ENCODE data around the gene PSMG1.
"Not testable (repeated sequence)": the region's sequence is repeated elsewhere in the genome, so short reads cannot be mapped to it uniquely, and the experiment has no call there.

The PSMG1 gene, protein sequence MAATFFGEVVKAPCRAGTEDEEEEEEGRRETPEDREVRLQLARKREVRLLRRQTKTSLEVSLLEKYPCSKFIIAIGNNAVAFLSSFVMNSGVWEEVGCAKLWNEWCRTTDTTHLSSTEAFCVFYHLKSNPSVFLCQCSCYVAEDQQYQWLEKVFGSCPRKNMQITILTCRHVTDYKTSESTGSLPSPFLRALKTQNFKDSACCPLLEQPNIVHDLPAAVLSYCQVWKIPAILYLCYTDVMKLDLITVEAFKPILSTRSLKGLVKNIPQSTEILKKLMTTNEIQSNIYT

DNA sequence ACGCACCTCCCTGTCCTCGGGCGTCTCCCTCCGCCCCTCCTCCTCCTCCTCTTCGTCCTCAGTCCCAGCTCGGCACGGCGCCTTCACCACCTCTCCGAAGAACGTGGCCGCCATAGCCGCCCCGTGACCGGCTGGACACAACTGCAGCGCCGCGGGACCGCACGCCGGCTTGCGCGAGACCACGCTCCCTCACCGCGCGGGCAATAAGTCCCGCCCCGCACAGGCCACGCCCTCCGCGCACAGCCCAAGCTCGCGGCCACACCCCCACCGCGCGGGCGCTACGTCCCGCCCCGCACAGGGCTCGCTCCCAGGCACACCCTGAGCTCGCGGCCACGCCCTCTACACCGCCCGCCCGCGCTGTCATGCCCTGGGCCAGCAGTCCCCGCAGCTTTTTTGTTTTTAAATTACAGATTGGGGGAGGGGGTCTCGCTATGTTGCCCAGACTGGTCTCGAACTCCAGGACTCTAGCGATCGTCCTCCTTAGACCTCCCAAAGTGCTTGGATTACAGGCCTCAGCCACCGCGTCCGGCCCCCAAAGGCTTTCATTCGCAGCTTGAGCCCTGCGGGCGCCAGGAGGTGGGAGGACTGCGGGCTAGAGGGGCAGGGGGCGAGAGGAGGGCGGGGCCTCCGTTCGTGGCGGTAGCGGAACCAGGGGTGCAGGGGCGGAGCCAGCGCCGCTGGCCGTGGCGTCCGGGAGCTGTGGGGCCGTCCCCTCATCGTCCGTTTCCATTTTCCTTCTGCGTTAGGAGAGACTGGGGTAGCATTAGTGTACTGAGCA, at the start of gene PSMG1:
Gene PSMG1 (minus strand): TSS at position 180 of the 778 bp plus-strand sequence. CDS start 66 bp downstream, at position 114.
- DNase-seq (ENCODE audit: low spot score) = peak; percentile 95

DNA sequence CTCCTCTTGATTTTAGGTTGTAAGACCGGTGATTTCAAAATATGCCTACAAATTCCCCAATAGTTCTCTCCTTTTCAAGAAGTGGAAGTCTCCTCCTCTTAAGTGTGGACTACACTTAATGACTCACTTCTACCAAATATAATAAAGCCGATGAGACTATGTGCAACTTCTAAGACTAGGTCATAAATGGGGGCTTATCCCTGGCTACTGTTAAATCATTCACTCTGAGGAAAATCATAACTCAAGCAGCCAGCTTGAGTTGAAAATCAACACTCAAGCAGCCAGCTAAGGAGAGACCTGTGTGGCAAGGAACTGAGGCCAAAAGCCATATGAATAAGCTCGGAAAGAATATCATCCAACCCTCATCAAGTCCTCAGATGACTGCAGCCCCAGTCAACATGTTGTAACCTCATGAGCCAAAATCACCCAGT, 49.6 kb upstream of the PSMG1 start:
- DNase-seq (ENCODE audit: low spot score) = no peak

DNA sequence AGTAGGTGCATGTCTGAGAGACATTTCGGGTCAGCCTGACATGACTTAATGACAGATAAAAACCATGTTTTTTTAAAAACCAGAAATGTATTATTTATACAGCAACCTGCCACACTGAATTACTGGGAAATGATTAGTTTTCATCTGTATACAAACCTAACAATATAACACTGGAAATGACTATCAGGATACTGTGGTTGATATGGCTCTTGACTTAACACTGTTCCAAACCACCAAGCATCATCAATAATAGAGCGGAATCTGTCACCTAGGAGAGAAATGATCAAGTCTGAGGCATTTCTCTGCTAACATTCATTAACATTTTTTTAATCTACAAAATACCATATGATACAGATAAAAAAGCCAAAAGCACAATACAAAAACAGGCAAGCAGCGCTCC, 41.7 kb upstream of the PSMG1 start:
- no peak for DNase-seq (ENCODE audit: low spot score)

DNA sequence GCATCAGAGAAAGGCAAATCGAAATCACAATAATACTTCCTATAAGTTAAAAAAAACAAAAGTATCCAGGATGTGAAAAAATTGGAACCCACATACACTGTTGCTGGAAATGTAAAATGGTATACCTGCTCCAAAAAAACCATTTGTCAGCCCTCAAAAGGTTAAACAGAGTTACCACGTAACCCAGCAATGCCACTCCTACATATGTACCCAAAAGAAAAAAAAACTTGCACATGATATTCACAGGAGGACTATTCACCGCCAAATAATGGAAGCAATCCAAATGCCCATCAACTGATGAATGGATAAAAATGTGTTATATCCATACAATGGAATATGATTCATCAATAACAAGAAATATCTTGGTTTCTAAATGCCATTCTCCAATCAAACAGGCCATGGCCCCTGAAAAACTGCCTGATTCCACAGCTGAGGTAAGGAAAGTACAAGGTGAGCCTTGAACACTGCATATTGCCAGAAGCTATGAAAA, 38.8 kb upstream of the PSMG1 start:
- no peak for DNase-seq (ENCODE audit: low spot score)

DNA sequence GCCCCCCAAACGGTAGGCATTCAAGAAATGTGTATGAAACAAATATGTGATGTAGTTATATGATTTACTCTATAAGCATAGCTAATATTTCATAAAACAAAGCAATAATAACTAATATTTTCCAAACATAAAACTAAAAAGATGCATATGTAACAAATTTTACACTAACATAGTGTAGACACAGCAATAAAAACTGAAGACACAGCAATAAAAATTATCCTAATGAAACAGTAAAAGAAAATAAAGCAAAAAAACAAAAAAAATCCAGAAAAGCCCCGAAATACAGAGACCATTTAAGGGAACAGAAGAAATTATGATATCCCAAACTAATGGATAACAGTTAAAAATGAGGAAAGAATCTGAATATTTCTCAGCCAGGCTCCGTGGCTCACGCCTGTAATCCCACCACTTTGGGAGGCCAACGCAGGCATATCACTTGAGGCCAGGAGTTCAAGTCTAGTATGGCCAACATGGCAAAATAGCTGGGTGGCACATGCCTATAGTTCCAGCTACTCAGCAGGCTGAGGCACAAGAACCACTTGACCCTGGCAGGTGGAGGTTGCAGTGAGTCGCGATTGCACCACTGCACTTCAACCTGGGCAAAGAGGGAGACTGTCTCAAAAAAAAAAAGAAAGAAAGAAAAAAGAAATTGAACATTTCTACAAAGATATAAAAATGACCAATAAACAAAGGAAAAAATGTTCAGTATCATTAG, 38.2 kb upstream of the PSMG1 start:
- no peak for DNase-seq (ENCODE audit: low spot score)

DNA sequence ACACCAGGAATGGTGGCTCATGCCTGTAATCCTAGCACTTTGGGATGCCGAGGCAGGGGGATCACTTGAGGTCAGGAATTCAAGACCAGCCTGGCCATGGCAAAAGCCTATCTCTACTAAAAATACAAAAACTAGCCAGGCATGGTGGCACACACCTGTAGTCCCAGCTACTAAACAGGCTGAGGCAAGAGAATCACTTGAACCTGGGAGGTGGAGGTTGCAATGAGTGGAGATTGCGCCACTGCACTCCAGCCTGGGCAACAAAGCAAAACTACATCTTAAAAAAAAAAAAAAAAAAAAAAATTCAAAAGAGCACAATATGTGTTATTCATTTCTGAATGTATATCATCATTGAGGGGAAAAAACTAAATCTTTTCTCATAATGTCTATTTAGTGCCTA, 37.6 kb upstream of the PSMG1 start:
- not testable (repeated sequence) for DNase-seq (ENCODE audit: low spot score)

DNA sequence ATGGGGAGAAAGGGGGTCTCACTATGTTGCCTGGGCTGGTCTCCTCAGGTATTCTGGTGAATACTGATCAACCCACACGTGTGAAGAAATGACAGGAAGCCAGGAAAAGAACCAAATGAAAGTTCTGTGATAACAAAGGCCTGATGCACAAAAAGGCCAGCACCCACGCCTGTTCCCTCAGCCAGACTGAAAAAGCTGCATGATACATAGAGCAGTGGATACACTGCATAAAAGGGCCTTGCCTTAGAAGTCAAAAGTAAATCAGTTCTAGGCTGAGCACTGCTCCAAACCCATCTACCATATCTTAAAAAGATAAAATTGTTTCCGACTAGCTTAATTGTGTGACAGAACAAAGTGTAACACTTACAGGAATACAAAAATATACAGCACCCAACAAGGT, 36.9 kb upstream of the PSMG1 start:
- DNase-seq (ENCODE audit: low spot score) = no peak

DNA sequence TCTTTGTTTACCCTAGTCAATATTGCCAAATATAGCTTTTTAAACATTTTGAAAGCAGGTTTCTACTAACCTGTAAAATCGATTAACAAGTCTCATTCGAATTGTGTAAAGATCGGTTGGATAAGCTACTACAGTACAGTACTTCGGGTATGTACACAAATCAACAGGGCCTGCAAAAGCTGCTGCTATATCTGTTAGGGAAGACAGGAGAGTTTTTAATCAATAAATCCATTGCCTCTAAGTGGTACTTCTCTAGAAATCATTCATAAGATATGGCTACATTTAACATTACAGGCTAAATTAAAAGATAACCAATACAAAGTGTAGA, 34.8 kb upstream of the PSMG1 start:
- DNase-seq (ENCODE audit: low spot score) = no peak

DNA sequence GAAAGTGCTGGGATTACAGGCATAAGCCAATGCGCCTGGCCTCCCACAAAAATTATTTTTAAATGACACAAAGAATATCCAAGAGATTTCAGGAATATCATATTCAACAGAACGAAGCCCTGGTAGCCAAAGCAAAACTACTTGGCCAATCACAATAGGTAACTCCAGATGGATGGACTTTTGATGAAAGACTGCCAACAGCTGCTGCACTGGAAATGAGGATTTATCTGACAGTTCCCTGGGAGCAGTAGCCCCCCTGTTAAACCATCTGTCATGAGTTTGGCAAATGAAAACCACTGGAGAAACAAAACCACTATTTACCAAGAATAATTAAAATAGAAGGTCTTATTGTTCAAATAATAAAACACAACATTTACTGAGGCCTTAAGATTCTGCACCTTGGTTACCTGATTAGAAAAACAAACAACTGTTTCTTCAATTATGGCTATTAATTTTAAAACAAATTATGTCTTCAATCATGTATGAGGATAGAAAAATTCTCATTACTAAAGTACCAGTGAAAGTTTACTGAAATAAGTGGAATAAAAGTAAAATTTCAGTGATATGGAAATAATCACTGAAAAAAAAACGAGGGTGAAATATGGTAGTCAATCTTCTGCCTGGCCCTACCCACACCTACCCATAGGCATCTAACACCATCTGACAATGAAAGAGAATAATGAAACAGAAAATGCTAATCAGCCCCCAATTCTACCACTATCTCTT, 34.3 kb upstream of the PSMG1 start:
- peak; percentile 53 for DNase-seq (ENCODE audit: low spot score)

DNA sequence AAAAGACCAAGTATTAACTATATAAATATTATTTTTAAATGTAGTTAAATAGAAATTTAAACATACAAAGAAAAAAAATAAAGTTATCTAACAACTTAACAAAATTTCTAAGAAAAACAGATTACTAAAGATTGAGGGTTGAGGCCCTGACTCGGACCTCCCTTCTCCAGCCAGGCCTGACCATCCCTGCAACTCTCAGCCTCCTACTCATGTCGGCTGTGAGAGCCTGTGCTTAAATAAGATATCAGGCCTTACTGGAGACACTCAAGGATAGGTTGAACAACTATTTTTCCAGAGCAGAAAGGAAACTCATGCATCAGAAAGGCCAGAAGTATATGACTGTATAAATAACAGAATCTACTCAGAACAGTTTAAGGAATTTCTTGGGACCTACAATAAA, 33.0 kb upstream of the PSMG1 start:
- no peak for DNase-seq (ENCODE audit: low spot score)

DNA sequence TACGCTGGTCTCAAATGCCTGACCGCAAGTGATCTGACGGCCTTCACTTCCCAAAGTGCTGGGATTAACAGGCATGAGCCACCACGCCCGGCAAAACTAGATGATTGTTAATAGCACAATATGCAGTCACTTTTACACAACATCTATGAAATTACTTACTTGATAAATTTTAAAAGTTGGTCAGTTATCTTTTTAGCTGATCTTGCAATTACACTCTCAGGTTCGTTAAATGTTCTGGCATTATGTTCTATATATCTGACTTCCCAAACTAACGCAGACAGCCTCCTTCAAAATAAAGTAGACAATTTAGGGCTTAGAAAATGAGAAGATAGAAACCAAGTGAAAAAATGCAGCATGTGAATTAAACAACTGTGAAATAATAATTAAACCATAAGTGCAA, 31.8 kb upstream of the PSMG1 start:
- DNase-seq (ENCODE audit: low spot score) = no peak

DNA sequence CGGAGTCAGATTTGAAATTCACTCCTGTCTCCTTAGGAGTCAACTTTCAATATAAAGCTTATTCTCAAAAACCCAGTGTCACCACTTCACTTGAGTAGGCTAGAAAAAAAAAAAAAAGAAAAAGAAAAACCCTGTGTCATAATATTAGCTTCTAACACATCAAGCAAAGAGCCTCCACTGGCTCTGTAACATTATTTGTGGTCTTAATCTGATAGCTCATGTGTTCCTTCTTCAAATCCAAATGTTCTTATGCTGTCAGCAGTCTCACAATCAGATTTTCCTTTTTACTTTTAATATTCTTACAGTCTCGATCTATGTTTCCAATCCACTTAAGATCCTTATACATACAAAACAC, 26.1 kb upstream of the PSMG1 start:
- DNase-seq (ENCODE audit: low spot score) = no peak

DNA sequence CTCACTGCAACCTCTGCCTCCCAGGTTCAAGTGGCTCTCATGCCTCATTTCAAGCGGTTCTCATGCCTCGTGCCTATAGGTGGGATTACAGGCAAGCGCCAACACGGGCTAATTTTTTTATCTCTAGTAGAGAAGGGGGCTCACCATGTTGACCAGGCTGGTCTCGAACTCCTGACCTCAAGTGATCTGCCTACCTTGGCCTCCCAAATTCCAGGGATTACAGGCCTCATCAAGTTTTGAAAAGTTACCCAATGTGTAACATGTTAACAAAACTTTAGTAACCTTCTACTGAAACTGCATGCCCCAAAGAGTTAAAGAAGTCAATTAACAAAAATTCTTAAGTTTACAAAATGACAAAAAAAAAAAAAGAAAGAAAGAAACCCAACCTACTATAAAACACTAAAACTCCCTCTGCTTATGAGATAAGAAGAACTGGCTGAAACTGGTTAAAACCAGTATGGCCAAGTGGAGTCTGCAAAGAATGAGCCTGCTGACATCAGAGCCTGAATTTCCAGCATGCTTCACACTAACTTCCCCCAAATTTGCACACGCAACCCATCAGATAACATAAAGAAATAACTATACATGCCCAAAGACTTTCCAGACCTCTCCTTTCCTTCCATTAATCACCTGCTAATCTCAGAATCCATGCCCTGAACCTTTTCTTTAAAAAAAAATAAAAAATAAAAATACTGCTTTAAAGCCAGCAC, 25.5 kb upstream of the PSMG1 start:
- no peak for DNase-seq (ENCODE audit: low spot score)

DNA sequence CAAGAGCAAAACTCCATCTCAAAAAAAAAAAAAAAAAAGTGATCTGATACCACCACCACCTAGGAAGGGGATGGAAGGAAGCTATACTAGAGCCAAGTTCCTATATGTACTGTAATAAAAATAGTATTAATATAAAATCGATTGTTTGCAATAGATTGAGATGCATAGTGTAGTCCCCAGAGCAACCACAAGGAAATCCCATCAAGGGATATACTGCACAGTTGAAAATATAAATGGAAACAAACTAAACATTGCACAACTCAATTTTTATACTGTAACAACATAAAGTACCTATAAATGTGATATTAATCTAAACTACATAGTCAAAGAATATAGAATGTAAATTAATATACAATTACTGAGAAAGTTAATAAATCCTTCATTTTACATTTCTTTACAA, 20.9 kb upstream of the PSMG1 start:
- no peak for DNase-seq (ENCODE audit: low spot score)

DNA sequence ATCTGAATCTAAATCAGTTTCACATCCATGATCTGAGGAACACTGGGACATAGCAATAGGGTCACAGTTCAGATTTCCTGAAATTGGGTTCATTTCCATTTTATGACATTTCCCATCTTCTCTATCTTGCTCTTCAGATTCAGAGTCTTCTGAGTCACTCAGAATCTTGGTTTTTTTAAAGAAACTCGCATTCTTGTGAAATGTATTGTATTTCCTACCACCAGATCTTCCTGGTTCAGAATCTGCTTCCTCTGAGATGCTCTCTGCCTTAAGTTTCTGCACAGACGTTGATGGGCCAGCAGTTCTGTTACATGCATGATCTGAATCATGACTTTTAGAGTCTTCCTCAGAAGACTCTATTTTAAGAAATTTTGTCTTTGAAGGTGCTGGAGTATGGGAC, 15.5 kb upstream of the PSMG1 start:
- DNase-seq (ENCODE audit: low spot score) = no peak

DNA sequence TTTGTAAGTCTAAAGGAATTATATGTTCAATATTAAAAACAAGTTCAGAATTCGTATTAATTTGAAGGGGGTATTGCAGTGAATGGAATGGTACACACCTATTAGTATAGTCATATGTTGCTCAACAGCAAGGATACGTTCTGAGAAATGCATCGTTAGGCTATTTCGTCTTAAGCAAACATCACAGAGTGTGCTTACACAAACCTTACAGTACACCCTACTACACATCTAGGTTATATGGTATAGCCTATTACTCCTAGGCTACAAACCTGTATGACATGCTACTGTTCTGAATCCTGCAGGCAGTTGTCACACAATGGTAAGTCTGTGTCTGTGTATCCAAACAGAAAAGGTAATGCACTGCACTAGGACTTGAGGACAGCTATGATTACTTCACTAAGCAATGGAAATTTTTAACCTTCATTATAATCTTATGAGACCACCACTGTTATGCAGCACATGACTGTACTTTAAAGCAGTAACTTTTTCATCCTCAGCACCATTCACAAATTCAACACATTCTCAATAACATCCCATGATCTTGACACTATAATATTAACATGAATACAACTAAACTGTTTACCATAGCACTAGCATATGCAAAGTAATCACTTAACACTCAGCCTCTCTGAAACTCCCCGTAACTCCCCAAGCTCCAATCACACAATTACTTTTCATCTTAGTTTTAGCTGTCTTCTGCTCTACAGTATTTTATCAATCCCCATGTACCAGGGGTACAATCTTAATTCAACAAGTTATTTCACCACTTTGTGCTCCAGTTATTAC, 14.4 kb upstream of the PSMG1 start:
- no peak for DNase-seq (ENCODE audit: low spot score)

DNA sequence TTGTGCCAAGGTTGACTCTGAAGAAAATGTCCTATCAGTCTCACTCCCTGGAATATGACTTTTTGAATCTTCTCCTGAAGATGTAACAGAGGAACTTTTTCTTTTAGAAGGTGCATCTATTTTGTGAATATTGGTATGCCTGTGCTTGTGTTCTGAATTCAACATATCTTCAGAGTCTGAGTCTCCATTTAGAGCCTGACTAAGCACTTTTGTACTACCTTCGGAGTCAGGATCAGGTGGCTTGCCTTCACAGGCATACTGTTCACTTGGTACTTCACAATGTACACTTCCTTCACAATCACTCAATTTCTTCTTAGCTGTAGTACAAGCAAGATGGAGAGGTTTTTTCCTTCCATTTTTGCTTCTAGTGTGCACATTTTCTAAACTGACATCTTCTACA, 13.6 kb upstream of the PSMG1 start:
- DNase-seq (ENCODE audit: low spot score) = no peak

DNA sequence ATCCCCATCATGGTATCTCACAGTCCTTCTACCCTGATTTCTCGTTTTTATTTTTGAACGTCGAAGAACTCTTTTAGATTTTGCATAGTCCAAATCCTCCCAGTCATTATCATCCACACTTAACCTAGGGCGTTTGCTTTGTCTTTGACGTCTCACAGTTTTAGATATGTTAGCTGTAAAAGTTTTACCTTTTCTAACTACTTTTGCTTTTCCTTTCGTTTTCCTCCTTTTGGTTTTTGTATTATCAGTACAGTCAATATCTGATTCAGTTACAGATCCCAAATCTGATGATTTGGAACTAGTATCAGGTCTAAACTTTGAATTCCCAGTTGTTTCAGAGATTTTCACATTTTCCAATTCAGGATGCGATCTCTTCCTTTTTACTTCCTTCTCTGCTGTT, 13.1 kb upstream of the PSMG1 start:
- DNase-seq (ENCODE audit: low spot score) = no peak

DNA sequence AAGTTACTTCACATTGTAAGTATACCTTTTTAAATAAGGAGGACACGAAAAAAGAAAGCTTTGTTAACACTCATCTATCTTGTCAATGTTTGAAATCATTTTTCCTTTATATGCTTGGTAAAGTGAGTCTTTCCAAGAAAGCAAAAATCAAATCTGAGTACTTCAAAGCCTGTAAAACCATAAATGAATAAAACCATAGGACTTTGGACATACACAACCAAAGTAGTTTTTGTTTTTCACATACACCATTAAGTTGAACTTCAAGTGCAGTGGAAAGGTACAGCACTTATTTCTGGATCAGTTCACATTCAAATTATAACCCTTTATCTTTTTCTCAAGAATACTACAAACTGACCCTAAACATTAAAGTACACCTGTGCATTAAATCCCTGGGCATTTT, 10.1 kb upstream of the PSMG1 start:
- DNase-seq (ENCODE audit: low spot score) = no peak

DNA sequence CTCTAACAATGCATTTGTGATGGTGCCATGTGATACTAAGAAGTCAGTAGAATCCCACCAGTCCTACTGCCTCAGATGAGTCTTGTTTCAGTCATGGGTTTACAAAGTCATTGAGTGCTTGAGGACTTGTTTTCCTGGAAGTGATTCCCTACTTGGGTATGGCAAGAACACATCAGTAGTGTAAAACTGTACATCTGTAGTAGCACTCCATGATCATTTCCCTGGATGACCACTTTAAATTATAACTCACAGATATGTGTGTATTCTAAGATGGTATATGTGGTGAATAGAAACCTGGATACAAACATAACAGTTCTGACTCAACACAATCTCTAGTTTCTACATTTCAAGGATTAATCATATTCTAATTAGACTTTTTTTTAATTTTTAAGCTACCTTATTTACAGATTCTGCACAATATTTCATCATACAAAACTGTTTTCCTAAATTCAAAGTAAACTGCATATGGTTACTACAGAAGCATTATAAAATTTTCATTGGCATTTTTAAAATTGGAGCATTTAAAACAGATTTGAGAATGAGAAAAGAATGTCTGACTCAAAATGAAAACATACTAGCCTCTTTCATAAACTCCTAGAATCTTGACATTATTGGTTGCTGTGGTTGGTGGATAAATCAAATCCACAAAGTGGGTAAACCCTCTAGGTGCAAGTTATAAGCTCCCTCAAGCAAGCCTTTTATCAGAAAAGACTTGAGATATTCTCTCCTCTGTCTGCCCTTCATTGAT, 6.8 kb upstream of the PSMG1 start:
- DNase-seq (ENCODE audit: low spot score) = no peak

All from D341Med (cell line).